ENCODE data around the gene RBM6. TPM values are rescaled to one million over a fixed set of nuclear protein-coding genes. Genes with fewer than 3 reads are reported as not detected.
A peak's percentile ranks its signal among the peaks of the same experiment; 100 is the strongest.
"Not testable (repeated sequence)": the region's sequence is repeated elsewhere in the genome, so short reads cannot be mapped to it uniquely, and the experiment has no call there.

Gene RBM6
- total RNA-seq, 1 donor from 2014 or later = 99.0 TPM

DNA sequence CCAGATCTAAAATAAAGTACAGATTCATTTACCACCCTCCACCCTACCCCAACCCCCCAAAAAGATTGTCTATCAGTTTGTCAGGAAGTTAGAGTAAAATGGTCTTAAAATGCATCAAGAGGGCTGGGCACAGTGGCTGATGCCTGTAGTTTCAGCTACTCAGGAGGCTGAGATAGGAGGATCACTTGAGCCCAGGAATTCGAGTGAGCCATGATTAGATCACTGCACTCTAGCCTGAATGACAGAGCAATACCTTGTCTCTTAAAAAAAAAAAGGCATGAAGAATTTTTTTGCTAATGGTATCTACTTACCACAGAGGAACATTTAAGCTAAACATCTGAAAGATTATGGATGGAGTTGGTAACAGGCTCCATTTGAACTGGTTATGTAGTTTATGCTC, 71.0 kb downstream of the RBM6 start:
- no peak overlapping the region for H3K4me3 Mint-ChIP-seq
- no peaks in the 10 kb centered on the region for H3K27me3 Mint-ChIP-seq (ENCODE audit: insufficient read depth)
- H3K9me3 Mint-ChIP-seq = no peaks in the 10 kb centered on the region
- H3K36me3 Mint-ChIP-seq (ENCODE audit: low read depth) = peaks cover 4% of the 10 kb centered on the region
- H3K4me1 Mint-ChIP-seq (ENCODE audit: low read depth) = peaks cover 3% of the 10 kb centered on the region
- intact Hi-C loops (cut with micrococcal nuclease) = no loop called here
- no peak for DNase-seq (ENCODE audit: low spot score)
- H3K27ac Mint-ChIP-seq = no peak overlapping the region

- H3K4me3 Mint-ChIP-seq = no peak overlapping the region
- no peak for DNase-seq (ENCODE audit: low spot score)
- peaks cover 12% of the 10 kb centered on the region for H3K4me1 Mint-ChIP-seq (ENCODE audit: low read depth)
- H3K27me3 Mint-ChIP-seq (ENCODE audit: insufficient read depth) = no peaks in the 10 kb centered on the region
- H3K27ac Mint-ChIP-seq = peak overlapping the region; percentile 68
- intact Hi-C loops (cut with micrococcal nuclease) = no loop called here
- H3K9me3 Mint-ChIP-seq = no peaks in the 10 kb centered on the region
- H3K36me3 Mint-ChIP-seq (ENCODE audit: low read depth) = peaks cover 27% of the 10 kb centered on the region
These were observed 76.0 kb downstream of the RBM6 start for GRCh38 chr3:50015918-50016317.

GRCh38 chr3:50028346-50028745, 88.4 kb downstream of the RBM6 start:
- Mint-ChIP-seq H3K36me3 (ENCODE audit: low read depth) (peaks cover 22% of the 10 kb centered on the region), H3K9me3 (no peaks in the 10 kb centered on the region), H3K27ac (no peak overlapping the region), H3K4me1 (ENCODE audit: low read depth) (no peaks in the 10 kb centered on the region), H3K4me3 (no peak overlapping the region), H3K27me3 (ENCODE audit: insufficient read depth) (no peaks in the 10 kb centered on the region)
- intact Hi-C loops (cut with micrococcal nuclease) = no loop called here
- no peak for DNase-seq (ENCODE audit: low spot score)

DNA sequence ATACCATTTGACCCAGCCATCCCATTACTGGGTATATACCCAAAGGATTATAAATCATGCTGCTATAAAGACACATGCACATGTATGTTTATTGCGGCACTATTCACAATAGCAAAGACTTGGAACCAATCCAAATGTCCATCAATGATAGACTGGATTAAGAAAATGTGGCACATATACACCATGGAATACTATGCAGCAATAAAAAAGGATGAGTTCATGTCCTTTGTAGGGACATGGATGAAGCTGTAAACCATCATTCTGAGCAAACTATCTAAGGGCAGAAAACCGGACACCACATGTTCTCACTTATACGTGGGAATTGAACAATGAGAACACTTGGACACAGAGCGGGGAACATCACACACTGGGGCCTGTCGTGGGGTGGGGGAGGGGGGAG, 91.3 kb downstream of the RBM6 start:
- H3K4me3 Mint-ChIP-seq; H3K27me3 Mint-ChIP-seq (ENCODE audit: insufficient read depth); H3K9me3 Mint-ChIP-seq; intact Hi-C loops (cut with micrococcal nuclease); DNase-seq (ENCODE audit: low spot score); H3K27ac Mint-ChIP-seq; H3K4me1 Mint-ChIP-seq (ENCODE audit: low read depth): not testable (repeated sequence)
- H3K36me3 Mint-ChIP-seq (ENCODE audit: low read depth) = peaks cover 21% of the 10 kb centered on the region

DNA sequence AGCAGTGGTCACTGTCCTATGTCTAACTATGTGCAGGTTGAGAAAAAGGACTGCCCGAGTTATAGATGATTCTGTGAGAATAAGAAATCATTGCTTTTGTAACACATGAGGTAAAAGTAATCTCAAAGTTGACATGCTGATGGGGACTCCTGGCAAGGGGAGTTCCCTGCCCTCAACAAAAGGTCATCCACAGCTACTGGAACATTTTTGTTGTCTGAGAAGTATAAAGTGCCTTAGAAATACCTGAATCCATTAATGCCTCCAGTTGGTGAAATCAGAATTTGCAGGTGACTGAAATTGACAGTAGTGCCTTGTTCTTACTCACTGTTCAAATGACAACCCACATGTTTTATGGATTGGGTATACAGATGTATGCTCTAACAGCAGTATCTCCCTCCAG, 105.0 kb downstream of the RBM6 start:
- no peak overlapping the region for H3K4me3 Mint-ChIP-seq
- intact Hi-C loops (cut with micrococcal nuclease) = no loop called here
- no peaks in the 10 kb centered on the region for H3K9me3 Mint-ChIP-seq
- H3K27ac Mint-ChIP-seq = peak overlapping the region; percentile 2
- H3K4me1 Mint-ChIP-seq (ENCODE audit: low read depth) = peaks cover 18% of the 10 kb centered on the region
- peaks cover 18% of the 10 kb centered on the region for H3K36me3 Mint-ChIP-seq (ENCODE audit: low read depth)
- H3K27me3 Mint-ChIP-seq (ENCODE audit: insufficient read depth) = no peaks in the 10 kb centered on the region
- DNase-seq (ENCODE audit: low spot score) = no peak

DNA sequence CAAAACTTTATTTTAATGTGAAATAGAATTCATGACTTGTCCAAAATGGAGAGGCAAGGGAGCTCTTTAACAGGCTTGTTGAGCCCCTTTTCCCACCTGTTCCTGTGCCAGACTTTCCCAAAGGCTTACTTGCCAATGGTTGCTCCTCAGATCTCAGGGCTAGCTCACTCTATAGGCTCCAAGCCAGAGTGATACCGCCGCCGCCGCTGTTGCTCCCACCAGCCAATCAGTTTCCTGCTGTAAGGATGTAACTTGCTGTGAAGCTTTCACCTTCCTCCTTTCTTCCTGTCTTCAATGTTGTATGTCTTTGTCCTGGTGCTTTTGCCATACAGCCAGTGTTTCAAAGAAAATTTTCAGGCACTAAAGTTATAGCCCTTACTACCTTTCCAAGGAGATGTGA, 107.5 kb downstream of the RBM6 start:
- Mint-ChIP-seq H3K36me3 (ENCODE audit: low read depth) (peaks cover 25% of the 10 kb centered on the region), H3K4me1 (ENCODE audit: low read depth) (peaks cover 7% of the 10 kb centered on the region), H3K27me3 (ENCODE audit: insufficient read depth) (no peaks in the 10 kb centered on the region), H3K9me3 (no peaks in the 10 kb centered on the region), H3K27ac (no peak overlapping the region), H3K4me3 (no peak overlapping the region)
- no peak for DNase-seq (ENCODE audit: low spot score)
- intact Hi-C loops (cut with micrococcal nuclease) = no loop called here

DNA sequence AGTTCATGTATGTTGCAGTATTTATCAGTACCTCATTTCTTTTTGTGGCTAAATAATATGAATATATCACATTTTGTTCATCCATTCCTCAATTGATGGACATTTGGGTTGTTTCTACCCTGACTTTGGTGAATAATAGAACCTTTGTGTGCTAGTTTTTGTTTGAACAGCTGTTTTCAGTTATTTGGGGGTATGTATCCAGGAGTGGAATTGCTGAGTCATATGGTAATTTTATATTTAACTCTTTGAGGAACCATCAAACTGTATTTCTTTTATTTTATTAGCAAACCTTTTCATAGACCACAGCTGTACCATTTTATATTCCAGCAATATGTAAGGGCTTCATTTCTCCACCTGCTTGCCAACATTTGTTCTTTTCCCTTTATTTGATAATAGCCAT, 110.4 kb downstream of the RBM6 start:
- Mint-ChIP-seq H3K9me3 (no peaks in the 10 kb centered on the region), H3K4me3 (no peak overlapping the region), H3K27me3 (ENCODE audit: insufficient read depth) (no peaks in the 10 kb centered on the region), H3K36me3 (ENCODE audit: low read depth) (peaks cover 36% of the 10 kb centered on the region), H3K4me1 (ENCODE audit: low read depth) (peaks cover 7% of the 10 kb centered on the region), H3K27ac (no peak overlapping the region)
- no peak for DNase-seq (ENCODE audit: low spot score)
- intact Hi-C loops (cut with micrococcal nuclease) = no loop called here

GRCh38 chr3:50057756-50058155, 117.8 kb downstream of the RBM6 start:
- Mint-ChIP-seq H3K4me3 (no peak overlapping the region), H3K27ac (no peak overlapping the region), H3K36me3 (ENCODE audit: low read depth) (peaks cover 51% of the 10 kb centered on the region), H3K27me3 (ENCODE audit: insufficient read depth) (no peaks in the 10 kb centered on the region), H3K9me3 (no peaks in the 10 kb centered on the region), H3K4me1 (ENCODE audit: low read depth) (no peaks in the 10 kb centered on the region)
- intact Hi-C loops (cut with micrococcal nuclease) = no loop called here
- DNase-seq (ENCODE audit: low spot score) = no peak

DNA sequence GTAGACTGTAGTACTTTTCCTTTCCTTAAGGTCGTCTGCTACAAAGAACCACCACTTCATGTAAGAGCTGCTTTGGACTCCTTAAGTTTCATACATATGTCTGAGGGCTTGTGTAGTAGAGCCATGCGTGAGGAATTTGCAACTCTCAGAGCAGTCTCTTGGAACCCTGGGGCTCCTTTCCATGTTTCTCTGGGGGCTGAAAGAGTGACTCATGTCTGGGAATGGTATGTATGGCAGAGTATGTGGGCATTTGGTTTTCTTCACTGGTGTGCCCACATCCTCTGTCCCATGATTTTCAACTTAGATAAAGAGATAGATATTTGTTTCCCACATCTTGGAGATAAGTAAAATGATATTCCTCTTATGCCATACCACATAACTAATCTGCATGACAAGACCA, 128.2 kb downstream of the RBM6 start:
- peaks cover 43% of the 10 kb centered on the region for H3K36me3 Mint-ChIP-seq (ENCODE audit: low read depth)
- no peaks in the 10 kb centered on the region for H3K4me1 Mint-ChIP-seq (ENCODE audit: low read depth)
- intact Hi-C loops (cut with micrococcal nuclease) = no loop called here
- H3K27ac Mint-ChIP-seq = no peak overlapping the region
- H3K4me3 Mint-ChIP-seq = no peak overlapping the region
- H3K27me3 Mint-ChIP-seq (ENCODE audit: insufficient read depth) = no peaks in the 10 kb centered on the region
- no peaks in the 10 kb centered on the region for H3K9me3 Mint-ChIP-seq
- DNase-seq (ENCODE audit: low spot score) = no peak

DNA sequence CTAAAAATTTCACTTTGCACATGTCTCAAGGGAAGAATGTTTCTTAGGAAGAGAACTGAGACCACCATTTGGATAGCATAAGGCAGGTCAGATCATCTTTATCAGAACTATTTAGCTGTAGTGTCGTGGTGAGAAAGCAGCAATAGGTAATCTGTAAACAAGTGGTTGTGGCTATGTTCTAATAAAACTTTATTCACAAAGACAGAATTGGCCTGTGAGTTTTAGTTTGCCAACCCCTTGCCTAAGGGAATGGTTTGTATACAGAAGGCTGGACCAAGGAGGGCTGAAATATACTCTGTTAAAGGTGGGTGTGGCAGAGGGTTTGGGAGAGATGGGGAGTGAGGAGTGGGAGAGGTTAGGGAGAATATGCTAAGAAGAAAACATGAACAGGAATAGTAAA, 138.1 kb downstream of the RBM6 start:
- Mint-ChIP-seq H3K27me3 (ENCODE audit: insufficient read depth) (no peaks in the 10 kb centered on the region), H3K4me3 (no peak overlapping the region), H3K36me3 (ENCODE audit: low read depth) (peaks cover 23% of the 10 kb centered on the region), H3K27ac (no peak overlapping the region), H3K9me3 (no peaks in the 10 kb centered on the region), H3K4me1 (ENCODE audit: low read depth) (peaks cover 18% of the 10 kb centered on the region)
- intact Hi-C loops (cut with micrococcal nuclease) = no loop called here
- no peak for DNase-seq (ENCODE audit: low spot score)

DNA sequence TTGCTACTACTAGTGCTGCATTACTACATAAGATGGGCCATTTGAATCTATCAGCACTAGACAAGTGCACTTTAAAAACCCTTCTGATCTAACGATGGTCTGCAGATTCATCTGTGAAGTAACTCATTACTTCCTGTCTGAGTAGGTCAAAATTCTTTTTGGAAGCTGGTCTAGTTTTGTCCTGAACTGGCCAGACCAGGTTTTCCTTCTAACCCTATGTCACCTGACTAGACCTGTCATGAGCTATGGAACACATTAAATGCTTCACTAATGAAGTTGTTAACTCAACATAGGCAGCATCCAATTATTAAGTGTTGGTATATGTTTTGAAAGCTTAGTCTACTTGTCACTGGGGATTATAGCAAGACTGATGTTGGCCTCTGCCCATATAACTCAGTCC, 138.7 kb downstream of the RBM6 start:
- Mint-ChIP-seq H3K27ac (no peak overlapping the region), H3K4me3 (no peak overlapping the region), H3K9me3 (no peaks in the 10 kb centered on the region), H3K36me3 (ENCODE audit: low read depth) (peaks cover 19% of the 10 kb centered on the region), H3K4me1 (ENCODE audit: low read depth) (peaks cover 21% of the 10 kb centered on the region), H3K27me3 (ENCODE audit: insufficient read depth) (no peaks in the 10 kb centered on the region)
- intact Hi-C loops (cut with micrococcal nuclease) = no loop called here
- no peak for DNase-seq (ENCODE audit: low spot score)

GRCh38 chr3:50084951-50085350, 145.0 kb downstream of the RBM6 start:
- peaks cover 21% of the 10 kb centered on the region for H3K4me1 Mint-ChIP-seq (ENCODE audit: low read depth)
- H3K27ac Mint-ChIP-seq; H3K36me3 Mint-ChIP-seq (ENCODE audit: low read depth); H3K4me3 Mint-ChIP-seq; H3K27me3 Mint-ChIP-seq (ENCODE audit: insufficient read depth); DNase-seq (ENCODE audit: low spot score); H3K9me3 Mint-ChIP-seq: not testable (repeated sequence)
- intact Hi-C loops (cut with micrococcal nuclease) = loop anchor here (5.0 kb wide), 1 partner anchor 143 kb away; the partner anchor contains the start of gene RBM6

DNA sequence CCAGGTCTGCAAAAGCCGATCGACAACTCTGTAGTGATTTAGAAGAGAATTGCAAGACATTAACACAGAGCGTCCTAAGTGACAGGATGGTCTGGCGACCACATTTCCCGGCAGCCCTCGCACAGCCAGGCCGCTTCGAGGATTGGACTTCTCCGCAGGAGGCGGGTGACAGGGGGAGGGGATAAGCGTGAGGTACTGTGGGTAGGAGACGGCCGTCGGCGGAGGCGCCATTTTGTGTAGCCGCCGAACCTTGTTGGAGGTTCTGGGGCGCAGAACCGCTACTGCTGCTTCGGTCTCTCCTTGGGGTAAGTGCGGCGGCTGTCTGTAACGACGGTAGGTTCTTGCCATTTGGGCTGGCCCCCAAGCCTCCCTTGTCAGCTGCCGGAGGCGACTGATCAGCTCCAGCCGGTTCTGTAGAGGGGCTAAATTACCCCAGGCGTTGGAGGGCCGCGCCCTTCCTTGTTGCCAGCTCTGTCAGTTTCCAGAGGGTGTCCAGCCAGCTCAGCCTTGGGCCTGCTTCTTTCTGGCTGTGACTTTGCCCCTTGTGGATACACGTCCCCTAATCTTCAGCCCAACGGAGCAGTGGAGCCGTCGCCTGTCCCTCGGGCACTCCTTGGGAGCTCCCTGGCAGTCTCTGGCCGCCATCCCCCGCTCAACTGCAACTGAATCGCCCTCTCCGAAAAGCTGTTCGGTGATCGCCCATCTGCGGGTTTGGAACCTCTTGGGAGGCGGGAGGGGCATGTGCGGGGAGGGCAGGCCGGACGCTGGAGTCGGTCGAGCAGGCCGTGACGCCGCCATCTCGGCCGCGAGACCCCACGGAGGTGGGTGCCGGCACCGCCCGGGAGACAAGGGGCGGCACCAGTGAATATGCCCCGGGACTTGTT, 149.0 kb downstream of the RBM6 start, which contains the start of gene RBM5:
Gene RBM5, plus strand, starts transcription at position 195 of the 884 bp plus-strand sequence. CDS start 1,516 bp downstream, outside the sequence.
- DNase-seq (ENCODE audit: low spot score) = peak; percentile 91
- intact Hi-C loops (cut with micrococcal nuclease) = loop anchor here (1.0 to 5.0 kb wide), 5 partner anchors 66 to 303 kb away; partner anchors contain the start of genes INKA1, IP6K1, RBM6 and SEMA3F
- Mint-ChIP-seq H3K4me3 (peak within 1 kb of the TSS; percentile 97), H3K27ac (peak within 1 kb of the TSS; percentile 95), H3K4me1 (ENCODE audit: low read depth) (peaks cover 31% of the 10 kb centered on the region), H3K36me3 (ENCODE audit: low read depth) (peaks cover 25% of the 10 kb centered on the region), H3K27me3 (ENCODE audit: insufficient read depth) (no peaks in the 10 kb centered on the region), H3K9me3 (no peaks in the 10 kb centered on the region)
